HG02885 (cell line): ENCODE results near the gene SLCO3A1.
"Not testable (repeated sequence)": the region's sequence is repeated elsewhere in the genome, so short reads cannot be mapped to it uniquely, and the experiment has no call there.

Source experiments
- ATAC-seq: cut with Tn5 transposase; IDR thresholded peaks from one replicate; pipeline ENCODE4 v1.9.1; 2021; ENCODE audit warnings: mild to moderate bottlenecking; ENCODE audit not compliant: unreplicated experiment, poor library complexity

The SLCO3A1 gene

DNA sequence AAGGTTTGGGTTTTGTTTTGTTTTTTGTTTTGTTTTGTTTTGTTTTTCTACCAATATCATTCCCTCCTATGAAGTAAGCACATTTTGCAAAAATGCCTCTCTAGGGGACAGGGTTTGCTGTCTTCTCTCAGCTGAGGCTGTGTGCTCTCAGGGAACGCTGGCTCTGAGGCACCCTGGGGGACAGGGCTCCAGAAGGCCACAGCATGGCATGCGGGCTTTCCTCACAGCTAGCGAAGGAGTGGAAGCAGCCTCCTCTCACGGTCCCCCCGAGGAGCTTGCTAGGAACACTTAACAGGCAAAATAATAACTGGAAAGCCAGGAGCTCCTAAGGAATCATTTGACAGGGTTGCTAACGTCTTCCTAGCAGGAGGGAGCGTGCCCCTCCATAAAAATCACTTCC, 312.5 kb downstream of the SLCO3A1 start:
- ATAC-seq: no peak

DNA sequence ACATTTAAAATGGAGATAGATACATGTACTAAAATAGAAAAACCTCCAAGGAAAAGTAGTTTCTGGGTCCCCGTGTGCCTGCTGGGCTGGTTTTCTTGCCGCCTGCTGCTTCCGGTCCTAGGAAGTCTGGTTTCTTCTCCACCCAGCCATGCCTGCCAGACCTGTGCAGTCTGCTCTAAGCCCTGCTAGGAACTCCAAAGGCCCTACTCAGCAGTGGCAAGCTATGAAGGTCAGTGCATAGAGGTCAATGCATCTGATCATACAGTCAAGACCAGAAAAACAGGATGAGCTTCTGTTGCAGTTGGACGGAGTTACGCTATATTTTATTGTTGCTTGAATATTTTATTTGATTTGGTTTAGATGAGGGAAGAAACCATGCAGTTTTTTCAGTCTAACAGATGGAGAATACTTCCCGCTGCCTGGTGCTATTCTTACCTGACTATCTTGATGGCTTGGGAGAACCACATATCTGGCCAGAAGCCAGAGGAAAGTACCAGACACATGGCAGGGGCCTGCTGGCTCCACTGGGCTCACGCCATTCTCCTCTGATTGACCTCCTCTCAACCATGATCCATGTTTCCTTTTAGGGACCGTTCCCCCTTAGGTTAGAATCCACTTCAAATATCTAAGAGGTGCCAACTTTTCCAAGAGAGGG, 313.4 kb downstream of the SLCO3A1 start:
- no peak for ATAC-seq

DNA sequence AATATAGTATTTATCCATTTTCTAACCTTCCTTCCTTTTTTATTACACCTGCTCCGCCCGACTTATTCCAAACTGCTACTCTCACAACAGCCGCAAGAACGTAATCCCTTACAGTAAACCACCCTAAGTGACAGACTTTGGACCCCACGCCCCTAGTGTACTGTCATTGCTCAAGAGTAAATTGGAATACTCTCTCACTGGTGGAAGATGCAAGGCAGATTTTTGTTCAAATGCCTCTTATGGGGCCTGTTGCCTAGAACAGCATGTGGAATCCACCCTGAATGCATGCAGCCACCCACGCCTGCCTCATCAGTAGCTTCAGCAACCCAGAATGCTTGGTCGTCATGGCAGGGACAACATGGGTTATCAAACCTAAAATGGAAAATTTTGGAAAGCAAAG, 313.9 kb downstream of the SLCO3A1 start:
- ATAC-seq: no peak

DNA sequence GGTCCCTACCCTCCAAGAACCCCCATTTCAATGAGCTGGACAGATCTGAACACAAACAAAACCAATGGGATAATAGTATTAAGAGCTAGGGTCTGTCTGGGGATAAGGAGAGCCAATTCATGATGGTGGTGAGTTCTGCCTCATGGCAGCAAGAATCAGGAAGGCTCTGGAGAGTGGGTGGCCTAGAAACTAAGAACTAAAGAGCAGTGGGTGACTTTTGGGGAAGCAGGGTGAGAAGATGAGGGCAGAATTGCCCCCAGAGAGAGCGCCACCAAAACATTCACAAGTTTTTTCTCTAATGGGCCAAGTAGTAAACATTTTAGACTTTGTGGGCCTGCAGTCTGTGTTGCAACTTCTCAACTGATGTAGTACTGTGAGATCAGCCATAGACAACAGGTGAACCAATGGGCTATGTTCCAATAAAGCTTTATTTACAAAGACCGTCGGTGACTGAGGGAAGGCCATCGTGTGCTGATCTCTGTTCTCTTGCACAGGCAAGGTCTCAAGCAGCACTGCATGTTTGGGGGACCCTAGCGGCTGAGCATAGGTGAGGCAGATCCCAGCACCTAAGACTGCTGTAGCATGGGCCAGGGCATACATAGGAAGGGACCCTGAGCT, 314.7 kb downstream of the SLCO3A1 start:
- no peak for ATAC-seq

DNA sequence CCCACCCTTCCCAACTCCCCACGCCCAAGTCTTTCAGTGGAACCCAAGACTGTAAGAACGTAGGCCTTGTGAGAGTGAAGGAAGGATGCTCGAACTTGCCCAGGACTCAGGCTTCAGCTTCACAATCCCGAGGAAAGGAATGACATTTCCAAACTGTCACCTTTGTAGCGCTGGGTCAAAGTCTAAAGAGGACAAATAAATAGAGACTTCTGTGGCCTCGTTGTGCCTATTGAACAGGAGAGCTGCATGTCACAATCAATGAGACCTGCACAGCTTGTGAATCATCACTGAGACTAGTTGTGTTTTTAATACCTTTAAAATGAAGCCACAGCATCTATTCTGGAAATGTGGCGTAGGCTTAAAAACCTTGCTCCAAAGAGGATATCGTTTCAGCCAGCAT, 317.4 kb downstream of the SLCO3A1 start:
- no peak for ATAC-seq

DNA sequence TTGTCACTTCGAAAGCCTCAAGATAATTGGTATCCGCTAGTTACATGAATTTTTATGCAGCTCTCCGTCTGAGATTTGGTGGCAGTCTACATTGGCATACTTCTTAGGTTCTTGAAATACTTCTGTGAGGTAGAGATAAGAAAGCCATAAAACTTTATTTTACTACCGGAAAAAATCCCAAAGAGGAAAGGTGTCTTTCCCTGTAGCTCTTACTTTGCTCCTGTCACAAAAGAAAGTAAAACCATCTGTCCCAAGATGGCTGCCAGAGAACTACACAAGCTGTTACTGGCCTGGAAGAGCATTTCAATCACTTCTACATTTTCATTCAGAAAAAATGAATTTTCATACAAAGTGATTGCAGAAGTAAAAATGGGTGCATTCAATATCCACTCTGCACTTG, 325.4 kb downstream of the SLCO3A1 start:
- ATAC-seq: no peak

DNA sequence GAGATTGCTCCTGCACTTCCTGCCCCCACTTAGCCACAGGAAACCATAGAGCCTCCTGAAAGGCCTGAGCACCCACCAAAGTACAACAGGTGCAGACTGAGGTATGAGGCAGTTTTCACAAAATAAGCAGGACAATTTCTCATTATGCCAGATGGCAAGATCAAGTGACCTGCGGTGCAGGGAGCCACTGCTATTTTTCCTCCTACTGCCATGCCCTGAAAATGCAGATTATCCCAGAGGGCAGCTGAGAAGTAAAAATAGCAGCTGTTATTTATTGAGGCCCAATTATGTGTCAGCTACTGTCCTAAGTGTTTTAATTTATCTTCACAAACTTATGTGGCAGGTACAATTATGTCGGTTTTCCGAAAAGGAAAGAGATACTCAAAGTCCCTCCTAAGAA, 330.6 kb downstream of the SLCO3A1 start:
- no peak for ATAC-seq

DNA sequence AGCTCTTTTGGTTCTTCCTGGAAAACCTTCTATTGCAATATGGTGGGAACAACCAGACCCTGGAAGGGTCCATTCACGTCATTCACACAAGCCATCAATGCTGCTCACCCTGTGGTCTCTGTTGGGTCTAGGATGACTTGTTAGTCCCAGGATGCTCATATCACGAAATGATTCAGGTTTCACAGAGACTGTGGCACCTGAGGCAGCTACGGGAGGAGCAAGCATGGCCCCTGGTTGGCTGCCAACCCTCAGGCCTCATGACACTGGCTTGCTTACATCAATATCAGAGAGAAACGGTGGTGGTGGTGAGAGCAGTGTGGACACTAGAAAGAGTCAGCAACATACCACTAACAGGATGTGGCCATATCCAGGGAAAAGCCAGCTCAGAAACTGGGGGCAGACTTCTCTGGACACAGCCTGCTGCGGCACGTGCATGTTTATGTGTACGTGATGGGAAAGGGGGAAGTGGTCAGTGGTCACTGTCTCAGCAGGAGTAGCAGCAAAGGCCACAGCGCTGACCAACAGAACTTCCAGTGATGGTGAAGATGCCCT, 331.2 kb downstream of the SLCO3A1 start:
- no peak for ATAC-seq

DNA sequence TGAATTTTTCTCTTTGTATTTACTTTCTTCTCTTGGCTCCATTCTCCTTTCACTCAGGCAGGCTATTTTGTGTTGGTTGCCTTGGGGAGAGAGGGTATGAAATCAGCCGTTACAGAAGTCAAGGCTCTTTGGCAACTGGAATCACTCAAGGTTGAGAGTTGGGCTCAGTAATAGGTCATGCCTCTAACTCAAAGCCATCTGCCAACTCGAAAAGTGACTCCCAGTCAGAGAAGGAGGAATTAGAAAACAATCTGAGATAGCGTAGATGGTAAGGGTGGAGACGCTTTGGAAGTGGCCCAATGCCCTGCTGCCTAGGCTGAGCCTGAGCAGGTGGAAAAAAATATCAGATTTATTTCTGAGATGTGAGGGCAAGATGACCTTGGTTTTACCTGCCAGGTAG, 334.5 kb downstream of the SLCO3A1 start:
- ATAC-seq: no peak

DNA sequence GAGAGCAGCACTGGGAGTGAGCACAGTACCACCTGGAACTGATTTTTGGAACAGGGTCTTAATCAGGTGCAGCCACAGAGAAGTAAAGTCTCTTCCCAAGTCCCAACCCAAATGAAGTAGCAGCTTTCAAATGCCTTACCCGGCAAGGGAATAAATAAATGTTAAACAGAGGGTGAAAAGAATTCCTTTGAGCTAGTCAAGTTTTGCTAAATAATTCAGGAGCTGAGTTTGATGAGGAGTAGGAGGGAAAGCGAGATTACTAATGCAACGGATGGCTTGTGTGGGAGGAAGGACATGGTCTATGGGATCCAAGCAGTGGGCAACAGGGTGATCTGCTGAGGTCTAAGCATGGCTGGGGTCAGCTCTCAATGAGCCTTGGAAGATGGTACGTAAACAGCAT, 335.7 kb downstream of the SLCO3A1 start:
- no peak for ATAC-seq

DNA sequence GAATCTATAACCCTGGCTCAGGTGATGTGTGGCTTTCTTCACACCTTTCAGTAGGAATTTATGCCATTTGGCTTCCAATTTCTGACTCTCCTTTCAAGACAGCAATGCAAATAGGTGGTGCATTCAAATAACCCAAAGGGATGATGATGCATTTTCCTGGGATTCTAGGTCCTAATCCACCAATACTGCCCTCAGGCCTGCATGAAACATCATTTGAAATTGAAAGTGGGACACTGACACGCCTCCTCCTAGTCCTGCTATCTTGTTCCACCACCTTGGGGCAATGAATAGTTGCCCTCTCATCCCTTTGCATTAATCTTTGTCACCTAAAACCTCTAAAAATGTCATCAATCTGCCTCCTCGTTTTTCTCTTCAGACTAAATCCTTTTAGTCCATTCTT, 341.7 kb downstream of the SLCO3A1 start:
- ATAC-seq: no peak

DNA sequence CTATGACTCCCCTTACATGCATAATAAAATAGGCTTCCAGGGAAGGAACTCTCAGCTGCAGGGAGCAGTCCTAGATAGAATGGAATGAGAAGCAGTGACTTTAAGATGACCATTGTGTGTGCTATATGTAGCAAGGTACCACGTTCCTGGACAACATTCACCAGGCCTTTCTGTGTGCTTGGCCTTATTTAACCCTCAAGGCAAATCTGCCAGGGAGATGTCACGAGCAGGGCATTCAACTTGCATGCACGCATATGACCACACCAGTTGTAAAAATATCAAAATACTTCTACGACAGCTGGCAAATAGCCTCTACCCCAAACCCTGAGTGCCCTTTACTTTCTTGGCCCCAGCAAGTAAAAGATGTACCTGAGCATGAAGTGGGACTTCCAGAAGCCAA, 342.8 kb downstream of the SLCO3A1 start:
- no peak for ATAC-seq

DNA sequence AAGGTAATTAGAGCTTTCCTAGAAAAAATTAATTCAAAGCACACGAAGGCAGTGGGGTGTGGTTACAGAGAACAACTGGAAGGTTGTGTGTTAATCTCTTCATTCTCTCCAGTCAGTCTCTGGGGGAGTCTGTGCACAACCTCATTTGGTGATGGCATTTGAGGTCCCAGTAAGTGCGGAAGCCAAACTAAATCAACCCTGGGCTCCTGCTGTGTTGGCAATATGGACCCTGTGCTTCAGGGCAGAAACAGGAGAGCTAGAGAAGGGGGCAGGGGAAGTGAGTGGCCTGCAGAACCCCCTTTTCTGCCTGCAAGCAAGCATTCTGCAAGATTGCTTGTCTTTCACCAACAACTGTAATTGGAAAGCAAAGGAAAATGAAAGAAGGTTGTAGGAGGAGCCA, 344.2 kb downstream of the SLCO3A1 start:
- ATAC-seq: no peak

DNA sequence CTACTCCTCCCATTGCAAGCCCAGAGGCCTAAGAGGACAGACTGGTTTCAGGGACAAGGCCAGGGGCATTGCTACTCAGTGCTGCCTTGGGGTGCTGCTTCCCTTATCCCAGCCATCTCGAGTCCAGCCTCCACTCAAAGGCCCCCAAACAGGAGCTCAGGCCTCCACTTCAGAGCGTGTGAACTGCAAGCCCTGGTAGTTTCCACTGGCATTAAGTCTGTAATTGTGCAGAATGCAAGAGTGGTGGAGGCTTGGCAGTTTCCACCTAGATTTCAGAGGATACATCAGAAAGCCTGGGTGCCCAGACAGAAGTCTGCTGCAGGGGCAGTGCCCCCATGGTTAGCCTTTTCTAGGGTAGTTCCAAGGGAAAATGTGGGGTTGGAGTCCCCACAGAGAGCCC, 347.4 kb downstream of the SLCO3A1 start:
- ATAC-seq: no peak

DNA sequence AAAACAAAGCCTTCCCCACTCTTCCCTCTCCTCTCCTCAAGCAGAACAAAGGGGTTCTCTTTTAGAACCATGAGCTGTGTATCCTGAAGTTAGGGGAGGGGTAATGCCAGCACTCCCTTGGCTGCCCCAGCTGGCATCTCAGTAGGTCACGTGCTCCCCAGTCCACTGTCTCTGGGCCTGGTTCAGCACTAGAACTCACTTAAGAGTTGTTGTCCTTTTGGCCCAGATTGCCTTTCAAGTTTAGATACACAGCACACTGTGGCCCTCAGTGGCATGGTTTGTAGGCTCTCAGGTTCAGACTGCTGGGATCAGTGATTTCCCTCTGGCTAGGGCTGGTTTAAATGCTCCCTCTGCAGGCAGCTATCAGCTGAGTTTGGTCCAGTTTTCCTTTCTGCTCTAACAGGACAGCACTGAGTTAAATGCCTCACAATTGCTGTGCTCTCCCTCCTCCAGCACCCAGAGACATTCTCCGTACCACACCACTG, 351.8 kb downstream of the SLCO3A1 start:
- no peak for ATAC-seq

DNA sequence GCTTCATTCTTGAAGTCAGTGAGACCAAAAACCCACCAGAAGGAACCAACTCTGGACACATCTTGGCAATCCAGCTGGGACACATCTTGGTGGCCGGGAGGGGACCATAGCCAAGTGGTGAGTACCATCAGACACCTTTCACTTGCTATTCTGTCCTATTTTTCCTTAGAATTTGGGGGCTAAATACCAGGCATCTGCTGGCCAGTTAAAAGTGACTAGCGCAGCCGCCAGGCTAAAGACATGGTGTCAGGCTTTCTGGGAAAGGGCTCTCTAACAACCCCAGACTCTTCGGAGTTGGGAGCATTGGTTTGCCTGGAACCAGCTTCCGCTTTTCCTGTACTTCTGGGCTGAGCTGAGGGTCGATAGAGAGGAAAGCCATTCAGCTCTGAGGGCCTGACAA, 354.1 kb downstream of the SLCO3A1 start:
- ATAC-seq: not testable (repeated sequence)
